MM.1S (cell line): Measurements from ENCODE around the gene TSPAN1.

Experiments
- EZH2phosphoT487 ChIP-seq: fragments of 300-600 bp; sonication (generic); IDR thresholded peaks from 2 replicates; pipeline ENCODE4 v1.6.1; 2018; ENCODE audit warnings: antibody characterized with exemption, low read length
- TF ChIP-seq, protein P1 (sequence below): fragments of 300-600 bp; sonication (generic); IDR thresholded peaks from 2 replicates; pipeline ENCODE4 v1.5.1; 2016; ENCODE audit warnings: antibody characterized with exemption, low read length, mixed read lengths

DNA sequence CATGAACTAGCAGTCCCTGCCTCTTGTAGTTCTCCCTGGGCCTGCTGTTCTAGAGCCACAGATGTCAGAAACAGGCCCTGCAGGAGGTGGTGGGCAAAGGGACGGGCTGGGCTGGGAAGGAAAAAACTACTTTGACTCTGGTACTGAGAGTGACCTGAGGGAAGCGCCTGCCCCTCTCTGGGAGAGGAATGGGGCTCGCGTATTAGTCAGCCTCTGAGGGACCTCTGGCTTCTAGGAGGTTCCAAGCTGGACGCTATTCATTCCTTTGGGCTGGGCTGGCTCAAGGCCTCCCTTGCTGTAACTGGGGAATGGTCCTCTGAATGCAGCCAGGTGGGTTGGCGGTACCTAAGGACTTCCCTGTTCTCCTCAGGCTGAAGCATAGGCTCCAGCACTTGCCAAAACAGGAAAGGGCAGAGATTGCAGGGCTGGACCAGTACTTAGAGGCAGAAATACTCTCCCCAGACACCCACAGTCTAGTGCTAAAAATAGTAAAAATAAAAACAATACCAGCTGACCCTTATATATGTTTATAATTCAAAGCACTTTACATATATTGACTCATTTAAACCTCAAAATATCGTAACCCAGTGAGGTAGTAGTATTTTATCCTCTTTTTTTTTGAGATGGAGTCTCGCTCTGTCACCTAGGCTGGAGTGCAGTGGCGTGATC lies 16.3 kb downstream of the TSPAN1 start:
- TF ChIP-seq, protein P1, sequence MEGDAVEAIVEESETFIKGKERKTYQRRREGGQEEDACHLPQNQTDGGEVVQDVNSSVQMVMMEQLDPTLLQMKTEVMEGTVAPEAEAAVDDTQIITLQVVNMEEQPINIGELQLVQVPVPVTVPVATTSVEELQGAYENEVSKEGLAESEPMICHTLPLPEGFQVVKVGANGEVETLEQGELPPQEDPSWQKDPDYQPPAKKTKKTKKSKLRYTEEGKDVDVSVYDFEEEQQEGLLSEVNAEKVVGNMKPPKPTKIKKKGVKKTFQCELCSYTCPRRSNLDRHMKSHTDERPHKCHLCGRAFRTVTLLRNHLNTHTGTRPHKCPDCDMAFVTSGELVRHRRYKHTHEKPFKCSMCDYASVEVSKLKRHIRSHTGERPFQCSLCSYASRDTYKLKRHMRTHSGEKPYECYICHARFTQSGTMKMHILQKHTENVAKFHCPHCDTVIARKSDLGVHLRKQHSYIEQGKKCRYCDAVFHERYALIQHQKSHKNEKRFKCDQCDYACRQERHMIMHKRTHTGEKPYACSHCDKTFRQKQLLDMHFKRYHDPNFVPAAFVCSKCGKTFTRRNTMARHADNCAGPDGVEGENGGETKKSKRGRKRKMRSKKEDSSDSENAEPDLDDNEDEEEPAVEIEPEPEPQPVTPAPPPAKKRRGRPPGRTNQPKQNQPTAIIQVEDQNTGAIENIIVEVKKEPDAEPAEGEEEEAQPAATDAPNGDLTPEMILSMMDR = no peak
- no peak for TF ChIP-seq EZH2phosphoT487
